GM19025 (cell line): ENCODE measurements around the gene ZNF225.
"Not testable (repeated sequence)": the region's sequence is repeated elsewhere in the genome, so short reads cannot be mapped to it uniquely, and the experiment has no call there.

Source experiments
- ATAC-seq: cut with Tn5 transposase; IDR thresholded peaks from one replicate; pipeline ENCODE4 v1.9.1; 2021; ENCODE audit warnings: mild to moderate bottlenecking, low read depth, moderate library complexity; ENCODE audit not compliant: unreplicated experiment

The ZNF225 gene

DNA sequence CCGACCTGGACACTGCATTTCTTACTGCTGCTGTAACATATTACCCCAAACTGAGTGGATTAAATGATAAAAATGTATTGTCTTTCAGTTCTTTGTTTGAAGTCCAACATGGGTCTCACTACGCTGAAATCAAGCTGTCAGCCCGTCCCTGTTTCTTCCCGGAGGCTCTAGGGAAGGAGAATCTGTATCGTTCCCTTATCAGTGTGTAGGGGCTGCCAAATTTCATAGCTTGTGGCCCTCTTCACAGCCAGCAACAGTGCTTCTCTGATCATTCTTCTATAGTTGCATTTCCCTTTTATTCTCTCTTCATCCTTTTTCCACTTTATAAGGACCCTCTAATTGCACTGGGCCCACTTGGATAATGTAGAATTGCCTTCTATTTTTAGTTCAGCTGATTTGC is 38.3 kb downstream of the ZNF225 start:
- no peak for ATAC-seq

DNA sequence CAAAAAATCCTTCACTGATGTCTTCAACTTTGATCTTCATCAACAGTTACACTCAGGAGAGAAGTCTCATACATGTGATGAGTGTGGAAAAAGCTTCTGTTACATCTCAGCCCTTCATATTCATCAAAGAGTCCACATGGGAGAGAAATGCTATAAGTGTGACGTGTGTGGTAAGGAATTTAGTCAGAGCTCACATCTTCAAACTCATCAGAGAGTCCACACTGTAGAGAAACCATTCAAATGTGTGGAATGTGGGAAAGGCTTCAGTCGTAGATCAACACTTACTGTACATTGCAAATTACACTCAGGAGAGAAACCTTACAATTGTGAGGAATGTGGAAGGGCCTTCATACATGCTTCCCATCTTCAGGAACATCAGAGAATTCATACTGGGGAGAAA is 43.3 kb downstream of the ZNF225 start:
- ATAC-seq: no peak

DNA sequence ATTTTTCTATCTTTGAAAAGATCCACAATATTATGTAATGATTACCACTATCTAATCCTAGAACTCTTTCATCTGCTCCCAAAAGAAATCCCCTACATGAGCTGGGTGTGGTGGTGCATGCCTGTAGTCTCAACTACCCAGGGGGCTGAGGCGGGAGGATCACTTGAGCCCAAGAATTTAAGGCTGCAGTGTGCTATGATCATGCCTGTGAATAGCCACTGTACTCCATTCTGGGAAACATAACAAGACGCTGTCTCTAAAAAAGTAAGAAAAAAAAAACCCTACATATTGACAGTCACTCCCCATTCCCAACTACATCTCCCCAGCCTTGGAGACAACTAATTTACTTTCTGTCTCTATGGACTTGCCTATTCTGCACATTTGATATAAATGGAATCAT is 50.6 kb downstream of the ZNF225 start:
- ATAC-seq: no peak

DNA sequence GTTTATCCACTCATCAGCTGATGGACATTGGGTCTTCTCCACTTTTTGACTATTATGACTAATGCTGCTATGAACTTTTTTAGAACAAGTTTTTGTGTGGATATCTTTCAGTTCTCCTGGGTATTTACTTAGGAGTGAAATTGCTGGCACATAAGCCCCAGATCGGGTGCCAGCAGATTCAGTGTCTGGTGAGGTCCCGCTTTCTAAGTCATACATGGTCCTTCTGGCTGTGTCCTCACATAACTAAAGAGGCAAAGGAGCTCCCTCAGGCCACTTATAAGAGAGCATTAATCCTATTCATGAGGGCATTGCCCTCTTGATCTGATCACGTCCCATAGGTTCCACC is 51.1 kb downstream of the ZNF225 start:
- peak; percentile 10 for ATAC-seq

DNA sequence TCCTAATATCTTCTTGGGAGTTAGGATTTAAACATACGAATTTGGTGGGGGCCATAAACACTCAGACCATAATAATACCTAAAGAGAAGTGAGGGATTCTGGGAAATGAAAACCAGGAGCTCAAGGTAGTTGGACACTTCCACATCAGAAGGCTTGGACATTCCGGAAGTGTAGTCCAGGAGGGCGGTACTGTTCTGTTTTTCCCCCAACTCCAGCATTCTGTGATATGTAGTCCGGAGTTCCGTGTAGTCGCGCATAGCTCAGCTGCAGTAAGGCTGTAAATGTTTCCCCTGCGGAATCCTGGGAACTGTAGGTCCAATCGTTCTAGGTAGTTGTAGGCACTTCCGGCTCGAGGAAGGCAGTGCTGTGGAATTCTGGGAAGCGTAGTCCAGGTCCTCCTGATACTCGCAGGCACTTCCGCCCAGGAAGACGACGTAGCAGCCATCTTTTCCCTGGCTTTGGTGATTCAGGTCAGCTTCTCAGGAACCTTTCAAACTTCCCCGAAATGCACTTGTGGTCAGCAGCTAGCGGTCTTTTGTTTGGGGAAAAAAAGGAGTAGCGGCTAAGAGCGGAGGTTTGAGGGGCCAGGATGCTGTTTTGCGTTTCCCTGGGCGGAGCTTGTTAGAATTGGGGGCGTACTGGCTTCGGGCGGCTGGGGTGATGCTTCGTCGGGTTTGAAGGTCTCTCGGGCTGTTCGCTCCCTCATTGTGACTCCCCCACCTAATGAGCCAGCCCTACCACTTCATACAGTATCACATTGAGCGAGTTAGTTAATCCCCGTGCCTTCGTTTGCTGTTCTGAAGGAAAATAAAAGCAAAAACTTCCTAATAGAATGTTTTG is 51.7 kb downstream of the ZNF225 start, which contains the start of gene ZNF226:
TSS of gene ZNF226 (plus strand) at position 428 of the 840 bp plus-strand sequence. CDS start 4,981 bp downstream, outside the sequence.
- ATAC-seq: peak; percentile 84

DNA sequence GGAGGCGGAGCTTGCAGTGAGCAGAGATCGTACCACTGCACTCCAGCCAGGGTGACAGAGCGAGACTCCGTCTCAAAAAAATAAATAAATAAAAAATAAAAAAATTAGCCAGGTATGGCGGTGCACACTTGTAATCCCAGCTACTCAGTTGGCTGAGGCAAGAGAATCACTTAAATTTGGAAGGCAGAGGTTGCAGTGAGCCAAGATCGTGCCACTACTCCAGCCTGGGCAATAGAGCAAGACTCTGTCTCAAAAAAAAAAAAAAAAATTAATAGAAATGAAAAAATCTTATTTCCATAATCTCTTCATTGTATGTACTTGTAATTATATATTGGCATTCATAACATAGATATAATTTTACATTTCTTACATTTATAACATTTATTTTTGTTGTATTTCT is 57.5 kb downstream of the ZNF225 start:
- not testable (repeated sequence) for ATAC-seq

DNA sequence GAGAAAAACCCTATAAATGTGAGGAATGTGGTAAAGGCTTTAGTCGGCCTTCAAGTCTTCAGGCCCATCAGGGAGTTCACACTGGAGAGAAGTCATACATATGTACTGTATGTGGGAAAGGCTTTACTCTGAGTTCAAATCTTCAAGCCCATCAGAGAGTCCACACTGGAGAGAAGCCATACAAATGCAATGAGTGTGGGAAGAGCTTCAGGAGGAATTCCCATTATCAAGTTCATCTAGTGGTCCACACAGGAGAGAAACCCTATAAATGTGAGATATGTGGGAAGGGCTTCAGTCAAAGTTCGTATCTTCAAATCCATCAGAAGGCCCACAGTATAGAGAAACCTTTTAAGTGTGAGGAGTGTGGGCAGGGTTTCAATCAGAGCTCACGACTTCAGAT is 63.4 kb downstream of the ZNF225 start:
- ATAC-seq: no peak

DNA sequence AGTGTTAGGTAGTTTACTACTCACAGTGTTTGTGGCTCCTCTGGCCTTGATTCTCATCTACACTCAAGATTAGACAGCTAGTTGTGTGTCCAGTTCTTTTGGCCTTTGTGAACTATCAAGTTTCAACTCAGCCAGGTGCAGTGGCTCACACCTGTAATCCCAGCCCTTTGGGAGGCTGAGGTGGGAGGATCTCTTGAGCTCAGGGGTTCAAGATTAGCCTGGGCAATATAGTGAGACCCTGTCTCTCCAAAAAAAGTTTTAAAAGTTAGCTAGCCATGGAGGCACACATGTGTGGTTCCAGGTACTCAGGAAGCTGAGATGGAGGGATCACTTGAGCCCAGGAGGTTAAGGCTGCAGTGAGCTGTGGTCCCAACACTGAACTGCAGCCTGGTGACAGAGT is 67.8 kb downstream of the ZNF225 start:
- ATAC-seq: no peak

DNA sequence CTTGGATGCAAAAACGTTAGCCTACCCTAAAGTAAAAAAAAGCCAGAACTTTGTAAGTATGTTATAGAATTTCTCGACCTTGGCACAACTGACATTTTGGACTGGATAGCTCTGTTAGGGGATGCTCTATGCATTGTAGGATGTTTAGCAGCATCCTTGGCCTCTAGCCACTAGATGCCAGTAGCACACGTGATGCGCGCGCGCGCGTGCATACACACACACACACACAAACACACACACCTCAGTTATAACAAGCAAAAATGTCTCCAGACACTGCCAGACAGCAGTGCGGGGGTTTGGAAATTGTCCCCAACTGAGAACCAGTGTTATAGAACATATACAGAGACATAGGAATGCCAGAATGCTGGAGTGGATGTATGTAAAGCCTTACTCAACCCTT is 68.9 kb downstream of the ZNF225 start:
- ATAC-seq: no peak
